Osteocyte (in vitro differentiated cells): ENCODE data around the gene RAPGEF4. TPM values are rescaled to one million over a fixed set of nuclear protein-coding genes. Genes with fewer than 3 reads are reported as not detected.

ENCODE experiments used
- DNase-seq: peaks from one replicate; pipeline ENCODE4 v3.0.0; 2021; ENCODE audit warnings: mixed read lengths; ENCODE audit not compliant: unreplicated experiment; ENCODE audit errors: extremely low spot score
- H3K27ac Mint-ChIP-seq: one replicate; pipeline ENCODE4 v1.8.0; 2021; ENCODE audit warnings: mild to moderate bottlenecking, mixed read lengths; ENCODE audit not compliant: unreplicated experiment
- H3K27me3 Mint-ChIP-seq: one replicate; pipeline ENCODE4 v1.8.0; 2021; ENCODE audit warnings: mixed read lengths; ENCODE audit not compliant: unreplicated experiment
- H3K36me3 Mint-ChIP-seq: one replicate; pipeline ENCODE4 v1.8.0; 2021; ENCODE audit warnings: mixed read lengths; ENCODE audit not compliant: unreplicated experiment
- H3K4me1 Mint-ChIP-seq: one replicate; pipeline ENCODE4 v1.8.0; 2021; ENCODE audit warnings: mixed read lengths; ENCODE audit not compliant: unreplicated experiment
- H3K4me3 Mint-ChIP-seq: one replicate; pipeline ENCODE4 v1.8.0; 2021; ENCODE audit warnings: mild to moderate bottlenecking, moderate library complexity, mixed read lengths; ENCODE audit not compliant: unreplicated experiment
- H3K9me3 Mint-ChIP-seq: one replicate; pipeline ENCODE4 v1.8.0; 2021; ENCODE audit warnings: mixed read lengths; ENCODE audit not compliant: unreplicated experiment
- CTCF ChIP-seq: fragments of 200-600 bp; sonication (generic); IDR thresholded peaks from 2 replicates; pipeline ENCODE4 v1.5.0; 2021; ENCODE audit warnings: antibody characterized with exemption, mild to moderate bottlenecking, moderate library complexity
- total RNA-seq: library from RNA; stranded (reverse); gene quantifications from 2 replicates; pipeline ENCODE4 v1.2.1, GENCODE V29; 2021

Gene RAPGEF4
- total RNA-seq, 1 donor from 2014 or later = 0.91 TPM

GRCh38 chr2:173079141-173079540 lies 343.5 kb downstream of the RAPGEF4 start:
- no peaks in the 10 kb centered on the region for H3K27me3 Mint-ChIP-seq
- peaks cover 2% of the 10 kb centered on the region for H3K36me3 Mint-ChIP-seq
- H3K4me1 Mint-ChIP-seq = peaks cover 42% of the 10 kb centered on the region
- no peak for DNase-seq
- TF ChIP-seq CTCF = no peak
- peak overlapping the region; percentile 96 for H3K27ac Mint-ChIP-seq
- H3K9me3 Mint-ChIP-seq = no peaks in the 10 kb centered on the region
- H3K4me3 Mint-ChIP-seq = no peak overlapping the region

GRCh38 chr2:173079973-173080860 lies 344.6 kb downstream of the RAPGEF4 start:
- Mint-ChIP-seq H3K9me3 (no peaks in the 10 kb centered on the region), H3K4me3 (no peak overlapping the region), H3K4me1 (peaks cover 38% of the 10 kb centered on the region), H3K27me3 (no peaks in the 10 kb centered on the region), H3K36me3 (peaks cover 2% of the 10 kb centered on the region), H3K27ac (peak overlapping the region; percentile 93)
- DNase-seq = no peak
- TF ChIP-seq CTCF = no peak

GRCh38 chr2:173086518-173087213 lies 351.0 kb downstream of the RAPGEF4 start:
- no peak for TF ChIP-seq CTCF
- H3K27ac Mint-ChIP-seq = peak overlapping the region; percentile 52
- no peak for DNase-seq

GRCh38 chr2:173087214-173087581 lies 351.6 kb downstream of the RAPGEF4 start:
- H3K4me3 Mint-ChIP-seq = no peak overlapping the region

More at GRCh38 chr2:173086518-173087213, 351.0 kb downstream of the RAPGEF4 start:
- Mint-ChIP-seq H3K4me3 (no peak overlapping the region), H3K9me3 (peaks cover 7% of the 10 kb centered on the region), H3K36me3 (peaks cover 9% of the 10 kb centered on the region), H3K27me3 (no peaks in the 10 kb centered on the region), H3K4me1 (peaks cover 41% of the 10 kb centered on the region)

More at GRCh38 chr2:173087214-173087581, 351.6 kb downstream of the RAPGEF4 start:
- no peak for DNase-seq
- Mint-ChIP-seq H3K9me3 (peaks cover 7% of the 10 kb centered on the region), H3K27me3 (no peaks in the 10 kb centered on the region), H3K4me1 (peaks cover 41% of the 10 kb centered on the region), H3K36me3 (peaks cover 12% of the 10 kb centered on the region), H3K27ac (peak overlapping the region; percentile 52)
- no peak for TF ChIP-seq CTCF
